Suprapubic skin (tissue), 3 donors: ENCODE measurements around the gene GARNL3.

Source experiments
- CTCF ChIP-seq, 2 donors: fragments of 200-600 bp in 1 of 2; fragments of 450-650 bp in 1 of 2; sonication (generic) in 1 of 2; IDR thresholded peaks; one replicate each; pipeline ENCODE4 v1.5.1; 2016 to 2019; ENCODE audit warnings: antibody characterized with exemption in 2 of 2, mild to moderate bottlenecking in 1 of 2, moderate library complexity in 1 of 2
- EP300 ChIP-seq: sonication (generic); formaldehyde crosslinking; IDR thresholded peaks from one replicate; pipeline ENCODE4 v1.6.1; 2017; ENCODE audit warnings: antibody characterized with exemption
- POLR2A ChIP-seq, 2 donors: fragments of 450-650 bp; IDR thresholded peaks; one replicate each; pipeline ENCODE4 v1.6.1; 2017; ENCODE audit warnings: antibody characterized with exemption in 2 of 2, mild to moderate bottlenecking in 2 of 2, moderate library complexity in 2 of 2

- no peak for TF ChIP-seq CTCF (IDR thresholded peaks at IDR 0.05)
- no peak for TF ChIP-seq POLR2A (IDR thresholded peaks at IDR 0.05)
- TF ChIP-seq EP300, result no peak
Observed at GRCh38 chr9:127361561-127361960, 97.0 kb downstream of the GARNL3 start.
